ENCODE data around the gene STAG1. TPM values are rescaled to one million over a fixed set of nuclear protein-coding genes. Genes with fewer than 3 reads are reported as not detected.

The STAG1 gene
- total RNA-seq, 2 donors from 2014 or later, result 26.8 to 29.8 TPM

DNA sequence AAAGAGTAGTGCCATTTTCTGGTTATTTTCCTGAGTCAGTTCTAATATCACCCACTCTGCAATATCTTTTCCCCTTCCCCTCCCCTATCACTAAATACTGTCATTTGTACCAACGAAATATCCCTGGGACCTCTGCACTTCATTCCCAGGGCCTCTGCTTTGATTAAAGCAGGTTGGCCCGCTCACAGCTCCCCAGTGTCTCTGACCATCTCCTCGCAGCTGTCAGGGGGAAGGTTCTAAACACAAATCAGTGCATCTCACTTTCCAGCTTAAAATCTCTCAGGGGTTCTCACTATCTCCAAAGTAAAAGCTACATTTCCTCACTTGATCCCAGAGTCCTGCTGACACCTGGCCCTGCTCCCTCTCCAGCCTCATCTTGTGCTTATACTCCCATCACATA, 38.6 kb upstream of the STAG1 start:
- Histone ChIP-seq H3K9ac (ENCODE audit: extremely low read depth, low read length, poor library complexity, severe bottlenecking) (no peak overlapping the region), H3K27me3 (ENCODE audit: control insufficient read depth, insufficient read depth, low read length, poor library complexity, severe bottlenecking) (no peaks in the 10 kb centered on the region), H3K27ac (ENCODE audit: low read depth, low read length) (no peak overlapping the region), H3K9me3 (ENCODE audit: control insufficient read depth, low read length) (no peaks in the 10 kb centered on the region), H3K4me1 (ENCODE audit: control insufficient read depth, insufficient read depth, low read length) (no peaks in the 10 kb centered on the region), H3K4me3 (ENCODE audit: low read length) (no peak overlapping the region), H3K36me3 (ENCODE audit: control insufficient read depth, insufficient read depth, low read length) (no peaks in the 10 kb centered on the region)
- no peaks in the 10 kb centered on the region for H3K9me3 Mint-ChIP-seq
- H3K4me1 Mint-ChIP-seq, result peaks cover 17% of the 10 kb centered on the region
- no peak for DNase-seq
- no peaks in the 10 kb centered on the region for H3K27me3 Mint-ChIP-seq (ENCODE audit: insufficient read depth)
- no peak overlapping the region for H3K27ac Mint-ChIP-seq
- no peaks in the 10 kb centered on the region for H3K36me3 Mint-ChIP-seq (ENCODE audit: low read depth)
- no peak overlapping the region for H3K4me3 Mint-ChIP-seq
- WGBS, 2 experiments (ENCODE audit: insufficient coverage in 1 of 2, insufficient read length in 1 of 2), result 71 to 91% methylated on average over 3 of the region's 3 CpGs
- TF ChIP-seq, protein P1, sequence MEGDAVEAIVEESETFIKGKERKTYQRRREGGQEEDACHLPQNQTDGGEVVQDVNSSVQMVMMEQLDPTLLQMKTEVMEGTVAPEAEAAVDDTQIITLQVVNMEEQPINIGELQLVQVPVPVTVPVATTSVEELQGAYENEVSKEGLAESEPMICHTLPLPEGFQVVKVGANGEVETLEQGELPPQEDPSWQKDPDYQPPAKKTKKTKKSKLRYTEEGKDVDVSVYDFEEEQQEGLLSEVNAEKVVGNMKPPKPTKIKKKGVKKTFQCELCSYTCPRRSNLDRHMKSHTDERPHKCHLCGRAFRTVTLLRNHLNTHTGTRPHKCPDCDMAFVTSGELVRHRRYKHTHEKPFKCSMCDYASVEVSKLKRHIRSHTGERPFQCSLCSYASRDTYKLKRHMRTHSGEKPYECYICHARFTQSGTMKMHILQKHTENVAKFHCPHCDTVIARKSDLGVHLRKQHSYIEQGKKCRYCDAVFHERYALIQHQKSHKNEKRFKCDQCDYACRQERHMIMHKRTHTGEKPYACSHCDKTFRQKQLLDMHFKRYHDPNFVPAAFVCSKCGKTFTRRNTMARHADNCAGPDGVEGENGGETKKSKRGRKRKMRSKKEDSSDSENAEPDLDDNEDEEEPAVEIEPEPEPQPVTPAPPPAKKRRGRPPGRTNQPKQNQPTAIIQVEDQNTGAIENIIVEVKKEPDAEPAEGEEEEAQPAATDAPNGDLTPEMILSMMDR (conservative IDR thresholded peaks at IDR 0.05), result no peak

DNA sequence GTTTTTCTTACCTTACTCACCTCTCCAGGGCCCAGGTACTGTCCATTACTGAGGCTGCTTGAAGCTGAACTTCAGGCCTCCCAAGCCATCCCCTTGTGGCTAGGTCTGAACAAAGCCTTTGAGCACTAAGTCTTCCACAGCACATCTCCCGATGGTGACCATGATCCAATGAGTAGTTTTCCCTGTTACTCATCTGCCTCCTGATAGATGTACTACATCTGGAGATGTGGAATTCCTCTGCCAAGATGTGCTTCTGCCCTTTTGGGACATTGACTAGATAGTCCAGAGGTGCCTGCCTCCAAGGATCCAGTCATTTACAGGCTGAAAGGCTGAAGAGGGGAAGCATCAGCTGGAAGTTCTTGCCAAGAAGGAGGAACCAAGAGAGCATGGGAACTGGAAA, 37.8 kb upstream of the STAG1 start:
- Histone ChIP-seq H3K27ac (ENCODE audit: low read depth, low read length) (no peak overlapping the region), H3K9ac (ENCODE audit: extremely low read depth, low read length, poor library complexity, severe bottlenecking) (no peak overlapping the region), H3K9me3 (ENCODE audit: control insufficient read depth, low read length) (peaks cover 3% of the 10 kb centered on the region), H3K36me3 (ENCODE audit: control insufficient read depth, insufficient read depth, low read length) (no peaks in the 10 kb centered on the region), H3K27me3 (ENCODE audit: control insufficient read depth, insufficient read depth, low read length, poor library complexity, severe bottlenecking) (no peaks in the 10 kb centered on the region), H3K4me1 (ENCODE audit: control insufficient read depth, insufficient read depth, low read length) (no peaks in the 10 kb centered on the region), H3K4me3 (ENCODE audit: low read length) (no peak overlapping the region)
- WGBS, 2 experiments (ENCODE audit: insufficient coverage in 1 of 2, insufficient read length in 1 of 2), result 96 to 100% methylated on average over 1 of the region's 1 CpG
- peaks cover 3% of the 10 kb centered on the region for H3K27me3 Mint-ChIP-seq (ENCODE audit: insufficient read depth)
- peaks cover 17% of the 10 kb centered on the region for H3K4me1 Mint-ChIP-seq
- H3K9me3 Mint-ChIP-seq, result no peaks in the 10 kb centered on the region
- H3K27ac Mint-ChIP-seq, result no peak overlapping the region
- TF ChIP-seq, protein P1 (conservative IDR thresholded peaks at IDR 0.05), result peak; percentile 21
- no peak overlapping the region for H3K4me3 Mint-ChIP-seq
- H3K36me3 Mint-ChIP-seq (ENCODE audit: low read depth), result no peaks in the 10 kb centered on the region
- no peak for DNase-seq

DNA sequence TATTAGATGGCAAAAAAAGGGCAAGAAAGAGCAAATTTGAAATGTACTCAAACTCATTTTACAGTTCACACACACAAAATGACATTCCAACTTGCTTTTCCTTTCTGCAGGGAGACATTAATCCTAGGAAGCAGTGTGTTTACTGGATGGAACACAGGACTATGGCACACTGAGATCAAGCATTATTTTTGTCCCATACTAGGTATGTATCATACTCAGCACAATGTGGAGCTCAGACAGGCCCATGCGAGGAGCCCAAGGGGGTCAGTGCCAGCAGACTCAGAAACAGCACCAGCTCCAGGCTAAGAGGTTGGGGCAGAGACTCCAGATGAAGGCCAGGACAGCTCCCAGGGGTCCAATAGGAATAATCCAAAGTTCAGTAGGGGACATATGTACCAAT, 36.0 kb upstream of the STAG1 start:
- TF ChIP-seq, protein P1 (conservative IDR thresholded peaks at IDR 0.05), result no peak
- H3K27me3 Mint-ChIP-seq (ENCODE audit: insufficient read depth), result peaks cover 11% of the 10 kb centered on the region

More for the DNA sequence above, 36.0 kb upstream of the STAG1 start:
- DNase-seq, result no peak
- Histone ChIP-seq H3K9ac (ENCODE audit: extremely low read depth, low read length, poor library complexity, severe bottlenecking) (no peak overlapping the region), H3K9me3 (ENCODE audit: control insufficient read depth, low read length) (peaks cover 5% of the 10 kb centered on the region), H3K4me1 (ENCODE audit: control insufficient read depth, insufficient read depth, low read length) (no peaks in the 10 kb centered on the region), H3K27ac (ENCODE audit: low read depth, low read length) (no peak overlapping the region), H3K4me3 (ENCODE audit: low read length) (no peak overlapping the region), H3K27me3 (ENCODE audit: control insufficient read depth, insufficient read depth, low read length, poor library complexity, severe bottlenecking) (no peaks in the 10 kb centered on the region), H3K36me3 (ENCODE audit: control insufficient read depth, insufficient read depth, low read length) (no peaks in the 10 kb centered on the region)
- no peaks in the 10 kb centered on the region for H3K9me3 Mint-ChIP-seq
- WGBS, 2 experiments (ENCODE audit: insufficient coverage in 1 of 2, insufficient read length in 1 of 2), result 92 to 94% methylated on average over 1 of the region's 1 CpG
- no peak overlapping the region for H3K27ac Mint-ChIP-seq
- no peaks in the 10 kb centered on the region for H3K36me3 Mint-ChIP-seq (ENCODE audit: low read depth)
- H3K4me1 Mint-ChIP-seq, result peaks cover 17% of the 10 kb centered on the region
- no peak overlapping the region for H3K4me3 Mint-ChIP-seq

Measured in endodermal cell (in vitro differentiated cells).